SK-N-SH (cell line): ENCODE results near the gene KLHL2. TPM values are rescaled to one million over a fixed set of nuclear protein-coding genes. Genes with fewer than 3 reads are reported as not detected.

Experiments used
- CTCF ChIA-PET: fragments of 300-600, 350-600 bp; formaldehyde crosslinking; extraction: SDS; loops from one replicate; lab custom pipeline; 2021; lab: Yijun Ruan, JAX
- POLR2A ChIA-PET: fragments of 350-600 bp; sonication (Branson Sonifier 250); formaldehyde crosslinking; extraction: SDS; loops from one replicate; lab custom pipeline; 2020; ENCODE audit warnings: antibody characterized with exemption, inconsistent platforms; lab: Yijun Ruan, JAX
- DNase-seq: peaks from one replicate; pipeline ENCODE4 v3.0.0; 2012
- H2AFZ ChIP-seq: fragments of 200-600 bp; sonication (generic); 2 replicates; pipeline ENCODE4 v1.8.1; 2016; ENCODE audit warnings: antibody characterized with exemption, mild to moderate bottlenecking, low read depth
- H3F3A ChIP-seq: fragments of 200-600 bp; sonication (generic); replicated peaks from 2 replicates; pipeline ENCODE3; 2016; ENCODE audit warnings: antibody characterized with exemption, mild to moderate bottlenecking; ENCODE audit not compliant: insufficient read depth
- H3K27ac ChIP-seq, 2 experiments: fragments of 200-500 bp in 1 of 2; fragments of 200-600 bp in 1 of 2; sonication (Bioruptor generic) in 1 of 2; sonication (generic), shearing (Covaris generic) in 1 of 2; 2 replicates each; pipeline versions ENCODE4 v1.5.1 to v1.6.1; 2014 to 2016; ENCODE audit warnings: low read depth in 2 of 2, inconsistent platforms in 1 of 2, low read length in 1 of 2, mild to moderate bottlenecking in 1 of 2, mixed read lengths in 1 of 2
- H3K27me3 ChIP-seq: fragments of 200-600 bp; sonication (generic), shearing (Covaris generic); 2 replicates; pipeline ENCODE4 v1.6.1; 2016; ENCODE audit warnings: mixed run types; ENCODE audit not compliant: insufficient read depth
- H3K36me3 ChIP-seq, 2 experiments: fragments of 200-500 bp in 1 of 2; fragments of 200-600 bp in 1 of 2; sonication (Bioruptor generic) in 1 of 2; sonication (generic) in 1 of 2; replicated peaks in 1 of 2; 2 replicates each; pipeline versions ENCODE3 to v1.5.1; 2014 to 2016; ENCODE audit warnings: low read length in 1 of 2, mild to moderate bottlenecking in 1 of 2; ENCODE audit not compliant: insufficient read depth in 2 of 2, control insufficient read depth in 1 of 2
- H3K4me1 ChIP-seq, 2 experiments: fragments of 200-500 bp in 1 of 2; fragments of 200-600 bp in 1 of 2; sonication (Bioruptor generic) in 1 of 2; sonication (generic), shearing (Covaris generic) in 1 of 2; 2 replicates each; pipeline versions ENCODE4 v1.5.1 to v1.6.1; 2014 to 2016; ENCODE audit warnings: low read depth in 1 of 2, low read length in 1 of 2, mixed run types in 1 of 2; ENCODE audit not compliant: insufficient read depth in 2 of 2, control insufficient read depth in 1 of 2
- H3K4me2 ChIP-seq: fragments of 200-600 bp; sonication (generic), shearing (Covaris generic); 2 replicates; pipeline ENCODE4 v1.6.1; 2017; ENCODE audit warnings: mixed run types
- H3K4me3 ChIP-seq, 2 experiments: fragments of 200-500 bp in 1 of 2; fragments of 200-600 bp in 1 of 2; sonication (Bioruptor generic) in 1 of 2; sonication (generic), shearing (Covaris generic) in 1 of 2; 2 replicates each; pipeline versions ENCODE4 v1.5.1 to v1.8.1; 2014 to 2016; ENCODE audit warnings: low read depth in 2 of 2, inconsistent platforms in 1 of 2, low read length in 1 of 2, mild to moderate bottlenecking in 1 of 2, mixed read lengths in 1 of 2, moderate library complexity in 1 of 2
- H3K79me2 ChIP-seq: fragments of 200-600 bp; sonication (generic); 2 replicates; pipeline ENCODE4 v1.8.1; 2017; ENCODE audit warnings: mild to moderate bottlenecking; ENCODE audit not compliant: insufficient read depth
- H3K9ac ChIP-seq: fragments of 200-600 bp; sonication (generic); 2 replicates; pipeline ENCODE4 v1.6.1; 2017; ENCODE audit warnings: mixed run types
- H3K9me2 ChIP-seq: fragments of 200-600 bp; sonication (generic); 2 replicates; pipeline ENCODE4 v1.6.1; 2017; ENCODE audit warnings: mixed run types
- H3K9me3 ChIP-seq: fragments of 200-600 bp; sonication (generic); 2 replicates; pipeline ENCODE4 v1.6.1; 2017; ENCODE audit warnings: mixed run types, mild to moderate bottlenecking, moderate library complexity
- H4K20me1 ChIP-seq: fragments of 200-600 bp; sonication (generic); 2 replicates; pipeline ENCODE4 v1.6.1; 2017; ENCODE audit warnings: mild to moderate bottlenecking, mixed run types; ENCODE audit not compliant: insufficient read depth
- CHD2 ChIP-seq: fragments of 150-350 bp; IDR thresholded peaks from 2 replicates; pipeline ENCODE4 v1.6.1; 2018; ENCODE audit warnings: low read length; ENCODE audit not compliant: partially characterized antibody
- CTCF ChIP-seq: fragments of 200-600 bp; sonication (generic); IDR thresholded peaks from 2 replicates; pipeline ENCODE4 v1.6.1; 2017; ENCODE audit warnings: antibody characterized with exemption, mild to moderate bottlenecking, moderate library complexity
- ELF1 ChIP-seq: IDR thresholded peaks from 2 replicates; pipeline ENCODE4 v1.4.0; 2012
- EP300 ChIP-seq, 2 experiments: IDR thresholded peaks; 2 replicates each; pipeline versions ENCODE4 v1.4.0 to v1.6.1; 2012; ENCODE audit warnings: borderline replicate concordance in 1 of 2, low read depth in 1 of 2, low read length in 1 of 2
- FOSL2 ChIP-seq: IDR thresholded peaks from 2 replicates; pipeline ENCODE4 v1.4.0; 2012; ENCODE audit warnings: low read depth, mild to moderate bottlenecking, moderate library complexity, borderline replicate concordance
- MAX ChIP-seq: IDR thresholded peaks from 2 replicates; pipeline ENCODE4 v1.4.0; 2012; ENCODE audit warnings: low read depth
- MEF2A ChIP-seq: IDR thresholded peaks from 2 replicates; pipeline ENCODE4 v1.4.0; 2012; ENCODE audit warnings: low read depth, borderline replicate concordance
- MXI1 ChIP-seq: IDR thresholded peaks from 2 replicates; pipeline ENCODE4 v1.6.1; 2012; ENCODE audit warnings: mild to moderate bottlenecking, low read depth, low read length, improper control_type of control experiment
- NRF1 ChIP-seq: IDR thresholded peaks from 2 replicates; pipeline ENCODE4 v1.6.1; 2012; ENCODE audit warnings: low read depth, mild to moderate bottlenecking, low read length
- PBX3 ChIP-seq: IDR thresholded peaks from 2 replicates; pipeline ENCODE4; 2012
- POLR2AphosphoS5 ChIP-seq: IDR thresholded peaks from 2 replicates; pipeline ENCODE4 v1.6.1; 2012; ENCODE audit warnings: low read depth, low read length
- RAD21 ChIP-seq: IDR thresholded peaks from 2 replicates; pipeline ENCODE4 v1.6.1; 2012; ENCODE audit warnings: mild to moderate bottlenecking, low read length
- RCOR1 ChIP-seq: fragments of 150-350 bp; IDR thresholded peaks from 2 replicates; pipeline ENCODE4 v1.6.1; 2017; ENCODE audit warnings: antibody characterized with exemption, low read length
- REST ChIP-seq: IDR thresholded peaks from 2 replicates; pipeline ENCODE4 v1.6.1; 2012; ENCODE audit warnings: mild to moderate bottlenecking, low read depth, low read length, moderate library complexity
- TAF1 ChIP-seq: IDR thresholded peaks from 2 replicates; pipeline ENCODE4 v1.6.1; 2012; ENCODE audit warnings: low read depth, mild to moderate bottlenecking, low read length, moderate library complexity, borderline replicate concordance
- TCF12 ChIP-seq: IDR thresholded peaks from 2 replicates; pipeline ENCODE4 v1.4.0; 2012
- USF2 ChIP-seq: fragments of 150-350 bp; IDR thresholded peaks from 2 replicates; pipeline ENCODE4 v1.6.1; 2017; ENCODE audit warnings: antibody characterized with exemption, low read length, low read depth, borderline replicate concordance
- YY1 ChIP-seq: IDR thresholded peaks from 2 replicates; pipeline ENCODE4 v1.4.0; 2012; ENCODE audit warnings: low read depth, mild to moderate bottlenecking
- WGBS: methylation state at CpG from one replicate; pipeline ENCODE4 v1.1.6; 2017; ENCODE audit warnings: low lambda C conversion rate; 5-methylcytosine and 5-hydroxymethylcytosine counted together
- polyA plus RNA-seq, 3 experiments: library from polyadenylated mRNA; depleted of rRNA; stranded (reverse); fragments of >200 nt; gene quantifications; 2 replicates each; pipeline ENCODE4 v1.2.3, GENCODE V29; 2012

Gene KLHL2
- polyA plus RNA-seq, 1 of the 3 experiments (the other 2 are of a cell fraction): 25.0 TPM

GRCh38 chr4:165185448-165185847 lies 21.9 kb upstream of the KLHL2 start:
- no peaks in the 10 kb centered on the region for H3K36me3 ChIP-seq
- no peak overlapping the region for H3K4me3 ChIP-seq
- H2AFZ ChIP-seq: no peak overlapping the region
- H3K79me2 ChIP-seq: no peaks in the 10 kb centered on the region
- ChIA-PET CTCF (interaction anchor here (1.3 to 1.7 kb wide), 2 partner anchors 18 to 54 kb away, joined by 4 read pairs; no protein-coding TSS in a partner anchor), POLR2A (interaction anchor here (0.7 kb wide), 1 partner anchor 9 kb away, joined by 10 read pairs; no protein-coding TSS in a partner anchor)
- H3K27me3 ChIP-seq: no peaks in the 10 kb centered on the region
- no peaks in the 10 kb centered on the region for H3F3A ChIP-seq
- DNase-seq: no peak
- TF ChIP-seq USF2 (no peak), POLR2AphosphoS5 (no peak)
- no peak overlapping the region for H3K9ac ChIP-seq
- H4K20me1 ChIP-seq: no peaks in the 10 kb centered on the region
- no peaks in the 10 kb centered on the region for H3K9me2 ChIP-seq
- no peak overlapping the region for H3K4me2 ChIP-seq
- no peak overlapping the region for H3K27ac ChIP-seq
- no peaks in the 10 kb centered on the region for H3K9me3 ChIP-seq
- H3K4me1 ChIP-seq: no peaks in the 10 kb centered on the region; a peak in 1 of 4 replicates
- WGBS: 74% methylated on average over 5 of the region's 5 CpGs

- Histone ChIP-seq H3K9ac (no peak overlapping the region), H3K36me3 (no peaks in the 10 kb centered on the region), H3K27me3 (no peaks in the 10 kb centered on the region), H3K4me1 (peaks cover 0 to 6% of the 10 kb centered on the region in 2 experiments; a peak in 2 of 4 replicates), H3F3A (no peaks in the 10 kb centered on the region), H3K79me2 (no peaks in the 10 kb centered on the region), H2AFZ (no peak overlapping the region), H3K4me2 (no peak overlapping the region), H3K27ac (no peak overlapping the region), H3K9me2 (no peaks in the 10 kb centered on the region), H3K9me3 (no peaks in the 10 kb centered on the region), H4K20me1 (no peaks in the 10 kb centered on the region), H3K4me3 (no peak overlapping the region)
- no peak for DNase-seq
- POLR2A ChIA-PET: no interaction called here
- 71% methylated on average over 1 of the region's 1 CpG for WGBS
- CTCF ChIA-PET: interaction anchor here (1.6 kb wide), 1 partner anchor 59 kb away, joined by 5 read pairs; no protein-coding TSS in a partner anchor
- TF ChIP-seq CHD2: no peak
- no peak for TF ChIP-seq RAD21
- TF ChIP-seq NRF1: no peak
- TF ChIP-seq ELF1: no peak
- no peak for TF ChIP-seq RCOR1
- TF ChIP-seq EP300 (IDR thresholded peaks at IDR 0.05; ENCODE audit: borderline replicate concordance in 1 of 2, low read depth in 1 of 2, low read length in 1 of 2): no peak
- TF ChIP-seq MXI1: no peak
- TF ChIP-seq MAX: no peak
- TF ChIP-seq FOSL2: no peak
- no peak for TF ChIP-seq REST
- no peak for TF ChIP-seq PBX3
- no peak for TF ChIP-seq YY1
- TF ChIP-seq CTCF: no peak
- TF ChIP-seq MEF2A: no peak
- no peak for TF ChIP-seq TAF1
- TF ChIP-seq TCF12: no peak
- no peak for TF ChIP-seq USF2
Measured at GRCh38 chr4:165190591-165191347, 16.6 kb upstream of the KLHL2 start.
